ENCODE measurements around the gene PPP6C.

DNA sequence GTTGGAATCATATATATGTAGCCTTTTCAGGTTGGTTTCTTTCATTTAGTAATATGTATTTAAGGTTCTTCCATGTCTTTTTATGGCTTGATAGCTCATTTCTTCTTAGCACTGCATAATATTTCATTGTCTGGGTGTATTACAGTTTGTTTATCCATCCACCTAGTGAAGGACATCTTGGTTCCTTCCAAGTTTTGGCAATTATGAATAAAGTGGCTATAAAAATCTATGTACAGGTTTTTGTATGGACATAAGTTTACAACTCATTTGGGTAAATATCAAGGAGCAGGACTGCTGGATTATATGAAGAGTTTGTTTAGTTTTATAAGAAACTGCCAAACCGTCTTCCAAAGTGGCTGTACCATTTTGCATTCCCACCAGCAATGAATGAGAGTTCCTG is 11.7 kb downstream of the PPP6C start:
- TF ChIP-seq POLR2A (IDR thresholded peaks at IDR 0.05; ENCODE audit: low read depth, low read length) = no peak
- no peak for TF ChIP-seq POLR2AphosphoS5 (IDR thresholded peaks at IDR 0.05; ENCODE audit: low read depth, low read length)
- TF ChIP-seq TAF1 (IDR thresholded peaks at IDR 0.05; ENCODE audit: borderline replicate concordance, low read depth, low read length) = no peak
